Smooth muscle cell (in vitro differentiated cells): Measurements from ENCODE around the gene HSF2. TPM values are rescaled to one million over a fixed set of nuclear protein-coding genes. Genes with fewer than 3 reads are reported as not detected.
A peak's percentile ranks its signal among the peaks of the same experiment; 100 is the strongest.
"Not testable (repeated sequence)": the region's sequence is repeated elsewhere in the genome, so short reads cannot be mapped to it uniquely, and the experiment has no call there.

Source experiments
- DNase-seq: peaks from one replicate; lab custom pipeline; 2025; ENCODE audit not compliant: unreplicated experiment; lab: John Stamatoyannopoulos, UW
- H2AFZ ChIP-seq: fragments of 200-600 bp; sonication (generic); 2 replicates; pipeline ENCODE4 v1.6.0; 2016; ENCODE audit warnings: antibody characterized with exemption, low read depth, mild to moderate bottlenecking
- H3F3A ChIP-seq: fragments of 200-600 bp; sonication (generic); 2 replicates; pipeline ENCODE4 v1.6.0; 2017; ENCODE audit warnings: antibody characterized with exemption, low read depth
- H3K27ac ChIP-seq: fragments of 200-600 bp; sonication (generic); 2 replicates; pipeline ENCODE4 v1.5.1; 2016; ENCODE audit warnings: low read depth, mild to moderate bottlenecking
- H3K27me3 ChIP-seq: fragments of 200-600 bp; sonication (generic); 2 replicates; pipeline ENCODE4 v1.6.1; 2016; ENCODE audit warnings: low read depth, mild to moderate bottlenecking
- H3K36me3 ChIP-seq: fragments of 200-600 bp; sonication (generic); 2 replicates; pipeline ENCODE4 v1.5.1; 2016; ENCODE audit warnings: low read depth
- H3K4me1 ChIP-seq: fragments of 200-600 bp; sonication (generic); 2 replicates; pipeline ENCODE4 v1.5.1; 2016; ENCODE audit warnings: low read depth
- H3K4me2 ChIP-seq: fragments of 200-600 bp; sonication (generic); 2 replicates; pipeline ENCODE4 v1.6.0; 2016; ENCODE audit warnings: mild to moderate bottlenecking
- H3K4me3 ChIP-seq: fragments of 200-600 bp; sonication (generic); 2 replicates; pipeline ENCODE4 v1.5.1; 2016; ENCODE audit warnings: mild to moderate bottlenecking
- H3K79me2 ChIP-seq: fragments of 200-600 bp; sonication (generic); 2 replicates; pipeline ENCODE4 v1.6.0; 2016; ENCODE audit warnings: low read depth, mild to moderate bottlenecking
- H3K9ac ChIP-seq: fragments of 200-600 bp; sonication (generic); 2 replicates; pipeline ENCODE4 v1.6.0; 2016; ENCODE audit warnings: low read depth
- H3K9me3 ChIP-seq: fragments of 200-600 bp; sonication (generic); replicated peaks from 2 replicates; pipeline ENCODE4 v1.5.1; 2016; ENCODE audit warnings: low read depth
- H4K20me1 ChIP-seq: fragments of 200-600 bp; sonication (generic); 2 replicates; pipeline ENCODE4 v1.6.0; 2016; ENCODE audit warnings: low read depth
- WGBS: methylation state at CpG from one replicate; pipeline ENCODE4 v1.1.7; 2016; ENCODE audit warnings: low lambda C conversion rate; 5-methylcytosine and 5-hydroxymethylcytosine counted together
- polyA plus RNA-seq: library from polyadenylated mRNA; unstranded; fragments of >200 nt; fragmentation: Nextera tagmentation; extraction: Ambion mirVana; gene quantifications from 2 replicates; pipeline ENCODE4 v1.2.1, GENCODE V29; 2016
- total RNA-seq: library from RNA; depleted of rRNA; stranded (reverse); fragments of >200 nt; gene quantifications from 2 replicates; pipeline ENCODE4 v1.2.3, GENCODE V29; 2014
- TF ChIP-seq, protein P1 (sequence below): fragments of 200-600 bp; sonication (generic); IDR thresholded peaks from 2 replicates; pipeline ENCODE4 v1.5.1; 2017; ENCODE audit warnings: borderline replicate concordance, mild to moderate bottlenecking, antibody characterized with exemption; ENCODE audit not compliant: insufficient read depth, poor library complexity, severe bottlenecking

HSF2 gene
- total and polyA plus RNA-seq, 2 experiments from 2014 or later = 12.1 to 39.5 TPM

DNA sequence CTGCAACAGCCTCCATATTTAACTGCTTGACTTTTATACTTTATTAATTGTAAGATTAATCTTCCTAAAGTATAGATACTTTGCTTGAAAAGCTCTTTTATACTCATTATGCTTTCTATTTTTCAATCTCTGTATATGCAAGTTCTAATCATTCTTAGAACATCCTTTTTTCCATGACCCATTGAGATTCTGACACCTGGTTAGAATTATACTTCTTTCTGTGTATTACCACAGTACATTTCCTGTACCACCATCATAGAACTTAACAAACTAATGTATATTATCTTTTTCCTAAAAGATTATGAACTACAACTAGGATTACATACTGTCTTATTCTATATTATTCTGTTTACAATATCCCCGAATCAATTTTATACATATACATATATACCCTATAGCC is 58.6 kb downstream of the HSF2 start:
- H3K9ac ChIP-seq = no peak overlapping the region
- no peaks in the 10 kb centered on the region for H3K27me3 ChIP-seq
- WGBS = 97% methylated on average over 1 of the region's 1 CpG
- no peaks in the 10 kb centered on the region for H3K9me3 ChIP-seq
- no peak overlapping the region for H3K4me2 ChIP-seq
- H3K4me3 ChIP-seq = no peak overlapping the region
- no peak for DNase-seq
- H3K79me2 ChIP-seq = peaks cover 78% of the 10 kb centered on the region
- H3F3A ChIP-seq = peaks cover 4% of the 10 kb centered on the region
- peaks cover 98% of the 10 kb centered on the region for H4K20me1 ChIP-seq
- no peak overlapping the region for H3K27ac ChIP-seq
- no peak overlapping the region for H2AFZ ChIP-seq
- TF ChIP-seq, protein P1, sequence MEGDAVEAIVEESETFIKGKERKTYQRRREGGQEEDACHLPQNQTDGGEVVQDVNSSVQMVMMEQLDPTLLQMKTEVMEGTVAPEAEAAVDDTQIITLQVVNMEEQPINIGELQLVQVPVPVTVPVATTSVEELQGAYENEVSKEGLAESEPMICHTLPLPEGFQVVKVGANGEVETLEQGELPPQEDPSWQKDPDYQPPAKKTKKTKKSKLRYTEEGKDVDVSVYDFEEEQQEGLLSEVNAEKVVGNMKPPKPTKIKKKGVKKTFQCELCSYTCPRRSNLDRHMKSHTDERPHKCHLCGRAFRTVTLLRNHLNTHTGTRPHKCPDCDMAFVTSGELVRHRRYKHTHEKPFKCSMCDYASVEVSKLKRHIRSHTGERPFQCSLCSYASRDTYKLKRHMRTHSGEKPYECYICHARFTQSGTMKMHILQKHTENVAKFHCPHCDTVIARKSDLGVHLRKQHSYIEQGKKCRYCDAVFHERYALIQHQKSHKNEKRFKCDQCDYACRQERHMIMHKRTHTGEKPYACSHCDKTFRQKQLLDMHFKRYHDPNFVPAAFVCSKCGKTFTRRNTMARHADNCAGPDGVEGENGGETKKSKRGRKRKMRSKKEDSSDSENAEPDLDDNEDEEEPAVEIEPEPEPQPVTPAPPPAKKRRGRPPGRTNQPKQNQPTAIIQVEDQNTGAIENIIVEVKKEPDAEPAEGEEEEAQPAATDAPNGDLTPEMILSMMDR = no peak
- peaks cover 21% of the 10 kb centered on the region for H3K36me3 ChIP-seq
- H3K4me1 ChIP-seq = peaks cover 6% of the 10 kb centered on the region

DNA sequence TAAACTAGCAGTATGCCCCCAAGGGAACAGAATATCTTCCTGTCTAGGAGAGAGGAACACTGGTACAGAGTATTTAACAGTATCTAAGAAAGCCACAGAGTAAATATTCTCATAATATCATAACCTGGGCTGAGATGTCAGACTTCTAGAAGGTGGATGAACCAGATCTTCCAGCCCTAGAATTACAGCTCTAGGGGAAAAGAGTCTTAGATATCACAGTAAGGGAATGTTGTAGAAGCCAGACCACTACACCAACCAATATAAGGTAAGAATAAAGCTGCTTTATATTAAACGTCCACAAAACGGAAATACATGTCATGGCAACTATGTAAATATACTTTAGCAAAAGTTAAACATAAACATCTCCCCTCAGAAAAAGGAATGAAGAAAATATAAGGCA is 59.8 kb downstream of the HSF2 start:
- Histone ChIP-seq H3K4me1 (peaks cover 6% of the 10 kb centered on the region), H3K27ac (peak overlapping the region; percentile 62), H3K27me3 (no peaks in the 10 kb centered on the region), H3K9me3 (no peaks in the 10 kb centered on the region), H3K4me3 (no peak overlapping the region), H3K79me2 (peaks cover 82% of the 10 kb centered on the region), H3K4me2 (peak overlapping the region; percentile 8), H4K20me1 (peaks cover 99% of the 10 kb centered on the region), H2AFZ (no peak overlapping the region), H3K9ac (peak overlapping the region; percentile 32), H3F3A (peaks cover 4% of the 10 kb centered on the region), H3K36me3 (peaks cover 14% of the 10 kb centered on the region)
- DNase-seq = no peak
- 85% methylated on average over 2 of the region's 2 CpGs for WGBS
- TF ChIP-seq, protein P1 = no peak

DNA sequence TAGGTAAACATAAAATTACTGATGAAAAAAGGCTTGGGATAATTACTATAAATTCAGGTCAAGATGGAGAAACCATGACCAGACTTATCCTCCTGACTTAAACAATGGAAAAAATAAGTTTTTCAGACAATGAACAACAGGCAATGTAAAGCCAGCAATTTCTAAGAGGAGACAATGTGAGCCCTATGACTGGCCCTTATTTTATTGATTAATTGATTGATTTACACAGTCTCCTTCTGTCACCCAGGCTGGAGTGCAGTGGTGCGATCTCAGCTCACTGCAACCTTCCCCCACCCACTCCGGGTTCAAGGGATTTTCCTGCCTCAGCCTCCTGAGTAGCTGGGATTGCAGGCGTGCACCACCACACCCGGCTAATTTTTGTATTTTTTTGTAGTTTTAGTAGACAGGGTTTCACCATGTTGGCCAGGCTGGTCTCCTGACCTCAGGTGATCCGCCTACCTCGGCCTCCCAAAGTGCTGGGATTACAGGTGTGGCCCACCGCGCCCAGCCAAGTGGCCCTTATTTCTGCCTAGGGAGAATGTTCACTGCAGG is 60.5 kb downstream of the HSF2 start:
- H3K27me3 ChIP-seq, H3F3A ChIP-seq, DNase-seq, H3K4me1 ChIP-seq, H2AFZ ChIP-seq, H3K4me3 ChIP-seq, H3K9me3 ChIP-seq, H3K9ac ChIP-seq: not testable (repeated sequence)
- Histone ChIP-seq H4K20me1 (peaks cover 99% of the 10 kb centered on the region), H3K27ac (peak overlapping the region; percentile 62), H3K4me2 (peak overlapping the region; percentile 8), H3K79me2 (peaks cover 87% of the 10 kb centered on the region), H3K36me3 (peaks cover 14% of the 10 kb centered on the region)
- 95% methylated on average over 8 of the region's 8 CpGs for WGBS

DNA sequence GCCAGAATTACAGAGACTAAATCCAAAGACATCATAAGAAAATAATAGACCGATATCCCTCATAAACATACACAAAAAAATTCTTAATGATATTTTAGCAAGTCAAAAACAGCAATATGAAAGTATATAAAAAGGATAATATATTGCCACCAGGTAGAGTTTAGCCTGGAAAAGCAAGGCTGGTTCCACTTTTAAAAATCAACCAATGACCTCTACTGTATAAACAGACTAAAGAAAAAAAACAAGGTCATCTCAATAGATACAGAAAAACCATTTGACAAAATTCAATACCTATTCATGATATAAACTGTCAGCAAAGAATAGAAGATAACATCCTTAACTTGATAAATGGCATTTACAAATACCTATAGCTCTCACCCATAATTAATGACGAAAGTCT is 62.4 kb downstream of the HSF2 start:
- TF ChIP-seq, protein P1 = no peak
- Histone ChIP-seq H3K9ac (no peak overlapping the region), H3K27ac (no peak overlapping the region), H4K20me1 (peaks cover 99% of the 10 kb centered on the region), H3K4me2 (peak overlapping the region; percentile 41), H3K79me2 (peaks cover 100% of the 10 kb centered on the region), H3K4me1 (peaks cover 6% of the 10 kb centered on the region), H3K4me3 (no peak overlapping the region), H3K9me3 (no peaks in the 10 kb centered on the region), H3K36me3 (peaks cover 6% of the 10 kb centered on the region), H3F3A (peaks cover 4% of the 10 kb centered on the region), H3K27me3 (no peaks in the 10 kb centered on the region), H2AFZ (no peak overlapping the region)
- WGBS = 93% methylated on average over 2 of the region's 2 CpGs
- DNase-seq = no peak
